Activated CD8-positive, alpha-beta T cell treated with anti-CD3 and anti-CD28 coated beads, Interleukin-2, amount 10 ng/mL, durations not matched to agents 7 days and 5 days (primary cell): ENCODE results near the gene RIN3. TPM values are rescaled to one million over a fixed set of nuclear protein-coding genes. Genes with fewer than 3 reads are reported as not detected.

Source experiments
- ATAC-seq: fragments of 150-1000 bp; cut with Tn5 transposase; one replicate; pipeline ENCODE4 v1.10.0; 2021; ENCODE audit warnings: moderate library complexity
- CTCF ChIA-PET: fragments of 350-600 bp; sonication (Branson Sonifier 250); formaldehyde crosslinking; loops from one replicate; lab custom pipeline; 2021; ENCODE audit warnings: antibody characterized with exemption; lab: Charles Lee
- POLR2A ChIA-PET: fragments of 350-600 bp; sonication (Branson Sonifier 250); formaldehyde crosslinking; loops from one replicate; lab custom pipeline; 2021; ENCODE audit warnings: antibody characterized with exemption; lab: Charles Lee
- DNase-seq: peaks from one replicate; pipeline ENCODE4 v3.0.0-alpha.2; 2020
- H3K27ac Mint-ChIP-seq: one replicate; pipeline ENCODE4 v1.8.0; 2021; ENCODE audit warnings: mild to moderate bottlenecking, mixed read lengths
- H3K27me3 Mint-ChIP-seq: one replicate; pipeline ENCODE4 v1.8.0; 2021; ENCODE audit warnings: low read depth, mixed read lengths
- H3K36me3 Mint-ChIP-seq: one replicate; pipeline ENCODE4 v1.8.0; 2021; ENCODE audit warnings: low read depth, mixed read lengths
- H3K4me1 Mint-ChIP-seq: one replicate; pipeline ENCODE4 v1.8.0; 2021; ENCODE audit warnings: low read depth, mixed read lengths
- H3K4me3 Mint-ChIP-seq: one replicate; pipeline ENCODE4 v1.8.0; 2021; ENCODE audit warnings: mild to moderate bottlenecking, mixed read lengths
- H3K9me3 Mint-ChIP-seq: one replicate; pipeline ENCODE4 v1.8.0; 2022; ENCODE audit warnings: mixed read lengths; ENCODE audit not compliant: insufficient read depth
- total RNA-seq, 2 experiments: library from RNA; stranded (reverse); gene quantifications; one replicate each; pipeline ENCODE4 v1.2.3, GENCODE V29; 2021

The RIN3 gene
- total RNA-seq, 2 experiments from 2014 or later, result 85.6 to 89.0 TPM

GRCh38 chr14:92551044-92551841, 37.7 kb downstream of the RIN3 start:
- peak; percentile 16 for ATAC-seq
- Mint-ChIP-seq H3K27ac (peak overlapping the region; percentile 4), H3K36me3 (peaks cover 36% of the 10 kb centered on the region), H3K4me1 (peaks cover 71% of the 10 kb centered on the region), H3K27me3 (no peaks in the 10 kb centered on the region), H3K4me3 (no peak overlapping the region), H3K9me3 (no peaks in the 10 kb centered on the region)
- POLR2A ChIA-PET, result no interaction called here
- CTCF ChIA-PET, result interaction anchor here (0.7 to 2.7 kb wide), 6 partner anchors 9 to 130 kb away, joined by 3 to 16 read pairs (median 4); no protein-coding TSS in a partner anchor
- DNase-seq, result peak; percentile 55

- no peak for ATAC-seq
- no peak for DNase-seq
- ChIA-PET POLR2A (no interaction called here), CTCF (interaction anchor here (0.8 kb wide), 1 partner anchor 11 kb away, joined by 3 read pairs; no protein-coding TSS in a partner anchor)
- Mint-ChIP-seq H3K36me3 (peaks cover 40% of the 10 kb centered on the region), H3K27me3 (no peaks in the 10 kb centered on the region), H3K27ac (peak overlapping the region; percentile 65), H3K4me1 (peaks cover 75% of the 10 kb centered on the region), H3K9me3 (no peaks in the 10 kb centered on the region), H3K4me3 (no peak overlapping the region)
These were observed 38.5 kb downstream of the RIN3 start for GRCh38 chr14:92552066-92552465.

GRCh38 chr14:92553438-92553837, 39.9 kb downstream of the RIN3 start:
- H3K9me3 Mint-ChIP-seq, result no peaks in the 10 kb centered on the region
- H3K27me3 Mint-ChIP-seq, result no peaks in the 10 kb centered on the region
- peaks cover 52% of the 10 kb centered on the region for H3K36me3 Mint-ChIP-seq
- peaks cover 86% of the 10 kb centered on the region for H3K4me1 Mint-ChIP-seq
- no peak for ATAC-seq
- DNase-seq, result no peak
- no peak overlapping the region for H3K4me3 Mint-ChIP-seq
- ChIA-PET POLR2A (no interaction called here), CTCF (interaction anchor here (0.7 to 1.1 kb wide), 3 partner anchors 16 to 60 kb away, joined by 3 read pairs; no protein-coding TSS in a partner anchor)
- no peak overlapping the region for H3K27ac Mint-ChIP-seq

- no peaks in the 10 kb centered on the region for H3K9me3 Mint-ChIP-seq
- H3K27ac Mint-ChIP-seq, result peak overlapping the region; percentile 78
- DNase-seq (no peak), ATAC-seq (no peak)
- H3K27me3 Mint-ChIP-seq, result no peaks in the 10 kb centered on the region
- CTCF ChIA-PET, result interaction anchor here (0.8 to 1.7 kb wide), 10 partner anchors 12 to 131 kb away, joined by 3 to 11 read pairs (median 4); no protein-coding TSS in a partner anchor
- POLR2A ChIA-PET, result interaction anchor here (0.7 to 1.2 kb wide), 4 partner anchors 11 to 119 kb away, joined by 3 to 7 read pairs (median 4); no protein-coding TSS in a partner anchor
- H3K4me3 Mint-ChIP-seq, result peak overlapping the region; percentile 43
- H3K36me3 Mint-ChIP-seq, result peaks cover 66% of the 10 kb centered on the region
- H3K4me1 Mint-ChIP-seq, result peaks cover 85% of the 10 kb centered on the region
These were observed 42.0 kb downstream of the RIN3 start for GRCh38 chr14:92555465-92556111.

DNA sequence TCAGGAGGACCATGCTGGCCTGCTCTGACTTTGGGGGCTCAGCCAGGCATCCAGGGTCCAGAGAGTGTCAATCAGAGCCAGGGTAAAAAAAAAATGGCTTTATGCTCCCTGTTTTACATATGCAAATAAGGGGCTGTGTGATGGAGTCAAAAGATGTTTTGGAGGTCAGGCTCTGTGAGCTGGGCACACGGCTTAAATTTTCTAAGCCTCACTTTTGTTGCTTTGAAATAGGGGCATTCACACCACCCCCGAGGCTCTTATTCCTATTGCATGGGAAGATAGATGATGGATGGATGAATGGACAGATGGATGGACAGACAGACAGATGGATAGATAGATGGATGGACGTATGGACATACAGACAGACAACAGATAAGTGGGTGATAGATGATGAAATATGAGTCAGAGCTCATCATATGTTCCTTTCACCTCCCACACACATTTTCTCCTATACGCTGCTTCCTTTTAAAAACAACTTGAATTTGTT, 42.7 kb downstream of the RIN3 start:
- Mint-ChIP-seq H3K27ac (peak overlapping the region; percentile 78), H3K36me3 (peaks cover 63% of the 10 kb centered on the region), H3K27me3 (no peaks in the 10 kb centered on the region), H3K4me1 (peaks cover 82% of the 10 kb centered on the region), H3K9me3 (no peaks in the 10 kb centered on the region), H3K4me3 (no peak overlapping the region)
- no peak for DNase-seq
- POLR2A ChIA-PET, result interaction anchor here (0.7 to 1.2 kb wide), 3 partner anchors 10 to 572 kb away, joined by 3 read pairs; no protein-coding TSS in a partner anchor
- no peak for ATAC-seq
- CTCF ChIA-PET, result interaction anchor here (0.8 to 1.7 kb wide), 8 partner anchors 11 to 124 kb away, joined by 3 to 5 read pairs (median 4); no protein-coding TSS in a partner anchor

GRCh38 chr14:92556863-92557543, 43.4 kb downstream of the RIN3 start:
- Mint-ChIP-seq H3K4me3 (no peak overlapping the region), H3K4me1 (peaks cover 81% of the 10 kb centered on the region), H3K9me3 (no peaks in the 10 kb centered on the region), H3K27me3 (no peaks in the 10 kb centered on the region), H3K27ac (no peak overlapping the region), H3K36me3 (peaks cover 61% of the 10 kb centered on the region)
- no peak for DNase-seq
- no peak for ATAC-seq
- ChIA-PET POLR2A (interaction anchor here (0.7 kb wide), 1 partner anchor 571 kb away, joined by 3 read pairs; no protein-coding TSS in a partner anchor), CTCF (interaction anchor here (0.9 to 1.7 kb wide), 4 partner anchors 12 to 124 kb away, joined by 3 to 5 read pairs (median 4); no protein-coding TSS in a partner anchor)

GRCh38 chr14:92557544-92557912, 43.9 kb downstream of the RIN3 start:
- H3K9me3 Mint-ChIP-seq, result no peaks in the 10 kb centered on the region
- DNase-seq, result no peak
- H3K4me1 Mint-ChIP-seq, result peaks cover 81% of the 10 kb centered on the region
- no peak overlapping the region for H3K4me3 Mint-ChIP-seq
- POLR2A ChIA-PET, result no interaction called here
- no peaks in the 10 kb centered on the region for H3K27me3 Mint-ChIP-seq
- no peak overlapping the region for H3K27ac Mint-ChIP-seq
- CTCF ChIA-PET, result no interaction called here
- ATAC-seq, result no peak
- H3K36me3 Mint-ChIP-seq, result peaks cover 67% of the 10 kb centered on the region

DNA sequence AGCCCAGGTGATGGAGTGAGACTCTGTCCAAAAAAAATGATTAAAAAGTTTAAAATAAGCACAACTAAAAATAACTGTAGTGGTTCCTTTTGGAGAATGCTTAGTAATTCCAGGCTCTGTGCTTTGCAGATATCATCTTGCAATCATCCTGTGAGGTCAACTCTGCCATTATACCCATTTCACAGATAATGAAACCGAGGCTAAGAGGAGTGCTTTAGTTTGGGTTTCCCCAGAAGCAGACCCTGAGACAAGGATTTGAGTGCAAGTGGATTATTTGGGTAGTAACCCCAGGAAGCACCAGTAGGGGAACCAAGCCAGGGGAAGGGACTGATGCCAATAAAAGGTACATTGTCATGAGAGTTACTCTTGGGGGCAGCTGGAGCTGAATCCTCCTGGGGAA, 44.7 kb downstream of the RIN3 start:
- peaks cover 69% of the 10 kb centered on the region for H3K36me3 Mint-ChIP-seq
- ATAC-seq, result no peak
- POLR2A ChIA-PET, result no interaction called here

GRCh38 chr14:92559486-92559885, 45.9 kb downstream of the RIN3 start:
- Mint-ChIP-seq H3K27me3 (no peaks in the 10 kb centered on the region), H3K4me3 (no peak overlapping the region), H3K9me3 (no peaks in the 10 kb centered on the region), H3K27ac (peak overlapping the region; percentile 66), H3K4me1 (peaks cover 83% of the 10 kb centered on the region), H3K36me3 (peaks cover 78% of the 10 kb centered on the region)
- no peak for ATAC-seq
- ChIA-PET POLR2A (interaction anchor here (1.1 to 1.3 kb wide), 2 partner anchors 10 to 26 kb away, joined by 4 to 5 read pairs; no protein-coding TSS in a partner anchor), CTCF (interaction anchor here (1.1 to 1.5 kb wide), 2 partner anchors 9 to 35 kb away, joined by 4 read pairs; no protein-coding TSS in a partner anchor)
- no peak for DNase-seq

More for the DNA sequence above, 44.7 kb downstream of the RIN3 start:
- peaks cover 81% of the 10 kb centered on the region for H3K4me1 Mint-ChIP-seq
- no peak overlapping the region for H3K4me3 Mint-ChIP-seq
- DNase-seq, result no peak
- CTCF ChIA-PET, result no interaction called here
- H3K9me3 Mint-ChIP-seq, result no peaks in the 10 kb centered on the region
- no peaks in the 10 kb centered on the region for H3K27me3 Mint-ChIP-seq
- no peak overlapping the region for H3K27ac Mint-ChIP-seq

- peak; percentile 37 for ATAC-seq
- Mint-ChIP-seq H3K27me3 (no peaks in the 10 kb centered on the region), H3K27ac (peak overlapping the region; percentile 43), H3K9me3 (no peaks in the 10 kb centered on the region), H3K4me3 (no peak overlapping the region), H3K4me1 (peaks cover 87% of the 10 kb centered on the region), H3K36me3 (peaks cover 83% of the 10 kb centered on the region)
- peak; percentile 59 for DNase-seq
- POLR2A ChIA-PET, result interaction anchor here (1.1 to 1.3 kb wide), 2 partner anchors 11 to 25 kb away, joined by 4 to 5 read pairs; no protein-coding TSS in a partner anchor
- CTCF ChIA-PET, result interaction anchor here (0.8 to 1.5 kb wide), 2 partner anchors 10 to 17 kb away, joined by 4 read pairs; no protein-coding TSS in a partner anchor
These were observed 46.7 kb downstream of the RIN3 start for GRCh38 chr14:92560106-92560865.
